SK-N-SH (cell line): ENCODE data around the gene MAGI2. TPM values are rescaled to one million over a fixed set of nuclear protein-coding genes. Genes with fewer than 3 reads are reported as not detected.

Experiments
- CTCF ChIA-PET: fragments of 300-600, 350-600 bp; formaldehyde crosslinking; extraction: SDS; loops from one replicate; lab custom pipeline; 2021; lab: Yijun Ruan, JAX
- POLR2A ChIA-PET: fragments of 350-600 bp; sonication (Branson Sonifier 250); formaldehyde crosslinking; extraction: SDS; loops from one replicate; lab custom pipeline; 2020; ENCODE audit warnings: antibody characterized with exemption, inconsistent platforms; lab: Yijun Ruan, JAX
- DNase-seq: peaks from one replicate; pipeline ENCODE4 v3.0.0; 2012
- H2AFZ ChIP-seq: fragments of 200-600 bp; sonication (generic); 2 replicates; pipeline ENCODE4 v1.8.1; 2016; ENCODE audit warnings: antibody characterized with exemption, mild to moderate bottlenecking, low read depth
- H3F3A ChIP-seq: fragments of 200-600 bp; sonication (generic); replicated peaks from 2 replicates; pipeline ENCODE3; 2016; ENCODE audit warnings: antibody characterized with exemption, mild to moderate bottlenecking; ENCODE audit not compliant: insufficient read depth
- H3K27ac ChIP-seq, 2 experiments: fragments of 200-500 bp in 1 of 2; fragments of 200-600 bp in 1 of 2; sonication (Bioruptor generic) in 1 of 2; sonication (generic), shearing (Covaris generic) in 1 of 2; 2 replicates each; pipeline versions ENCODE4 v1.5.1 to v1.6.1; 2014 to 2016; ENCODE audit warnings: low read depth in 2 of 2, inconsistent platforms in 1 of 2, low read length in 1 of 2, mild to moderate bottlenecking in 1 of 2, mixed read lengths in 1 of 2
- H3K27me3 ChIP-seq: fragments of 200-600 bp; sonication (generic), shearing (Covaris generic); 2 replicates; pipeline ENCODE4 v1.6.1; 2016; ENCODE audit warnings: mixed run types; ENCODE audit not compliant: insufficient read depth
- H3K36me3 ChIP-seq, 2 experiments: fragments of 200-500 bp in 1 of 2; fragments of 200-600 bp in 1 of 2; sonication (Bioruptor generic) in 1 of 2; sonication (generic) in 1 of 2; replicated peaks in 1 of 2; 2 replicates each; pipeline versions ENCODE3 to v1.5.1; 2014 to 2016; ENCODE audit warnings: low read length in 1 of 2, mild to moderate bottlenecking in 1 of 2; ENCODE audit not compliant: insufficient read depth in 2 of 2, control insufficient read depth in 1 of 2
- H3K4me1 ChIP-seq, 2 experiments: fragments of 200-500 bp in 1 of 2; fragments of 200-600 bp in 1 of 2; sonication (Bioruptor generic) in 1 of 2; sonication (generic), shearing (Covaris generic) in 1 of 2; 2 replicates each; pipeline versions ENCODE4 v1.5.1 to v1.6.1; 2014 to 2016; ENCODE audit warnings: low read depth in 1 of 2, low read length in 1 of 2, mixed run types in 1 of 2; ENCODE audit not compliant: insufficient read depth in 2 of 2, control insufficient read depth in 1 of 2
- H3K4me2 ChIP-seq: fragments of 200-600 bp; sonication (generic), shearing (Covaris generic); 2 replicates; pipeline ENCODE4 v1.6.1; 2017; ENCODE audit warnings: mixed run types
- H3K4me3 ChIP-seq, 2 experiments: fragments of 200-500 bp in 1 of 2; fragments of 200-600 bp in 1 of 2; sonication (Bioruptor generic) in 1 of 2; sonication (generic), shearing (Covaris generic) in 1 of 2; 2 replicates each; pipeline versions ENCODE4 v1.5.1 to v1.8.1; 2014 to 2016; ENCODE audit warnings: low read depth in 2 of 2, inconsistent platforms in 1 of 2, low read length in 1 of 2, mild to moderate bottlenecking in 1 of 2, mixed read lengths in 1 of 2, moderate library complexity in 1 of 2
- H3K79me2 ChIP-seq: fragments of 200-600 bp; sonication (generic); 2 replicates; pipeline ENCODE4 v1.8.1; 2017; ENCODE audit warnings: mild to moderate bottlenecking; ENCODE audit not compliant: insufficient read depth
- H3K9ac ChIP-seq: fragments of 200-600 bp; sonication (generic); 2 replicates; pipeline ENCODE4 v1.6.1; 2017; ENCODE audit warnings: mixed run types
- H3K9me2 ChIP-seq: fragments of 200-600 bp; sonication (generic); 2 replicates; pipeline ENCODE4 v1.6.1; 2017; ENCODE audit warnings: mixed run types
- H3K9me3 ChIP-seq: fragments of 200-600 bp; sonication (generic); 2 replicates; pipeline ENCODE4 v1.6.1; 2017; ENCODE audit warnings: mixed run types, mild to moderate bottlenecking, moderate library complexity
- H4K20me1 ChIP-seq: fragments of 200-600 bp; sonication (generic); 2 replicates; pipeline ENCODE4 v1.6.1; 2017; ENCODE audit warnings: mild to moderate bottlenecking, mixed run types; ENCODE audit not compliant: insufficient read depth
- CHD2 ChIP-seq: fragments of 150-350 bp; IDR thresholded peaks from 2 replicates; pipeline ENCODE4 v1.6.1; 2018; ENCODE audit warnings: low read length; ENCODE audit not compliant: partially characterized antibody
- ELF1 ChIP-seq: IDR thresholded peaks from 2 replicates; pipeline ENCODE4 v1.4.0; 2012
- EZH2phosphoT487 ChIP-seq: fragments of 200-600 bp; sonication (generic); IDR thresholded peaks from 2 replicates; pipeline ENCODE4 v1.6.1; 2017; ENCODE audit warnings: low read depth, mixed run types, mild to moderate bottlenecking, antibody characterized with exemption, moderate library complexity, borderline replicate concordance
- FOXJ3 ChIP-seq: sonication (generic); formaldehyde crosslinking; IDR thresholded peaks from 2 replicates; pipeline ENCODE4 v1.5.1; 2020; ENCODE audit warnings: mild to moderate bottlenecking, missing genetic modification reagents
- GATA2 ChIP-seq: sonication (generic); formaldehyde crosslinking; IDR thresholded peaks from 2 replicates; pipeline ENCODE4 v1.5.0; 2020; ENCODE audit warnings: mild to moderate bottlenecking, missing genetic modification reagents
- MEF2A ChIP-seq: IDR thresholded peaks from 2 replicates; pipeline ENCODE4 v1.4.0; 2012; ENCODE audit warnings: low read depth, borderline replicate concordance
- MXI1 ChIP-seq: IDR thresholded peaks from 2 replicates; pipeline ENCODE4 v1.6.1; 2012; ENCODE audit warnings: mild to moderate bottlenecking, low read depth, low read length, improper control_type of control experiment
- NRF1 ChIP-seq: IDR thresholded peaks from 2 replicates; pipeline ENCODE4 v1.6.1; 2012; ENCODE audit warnings: low read depth, mild to moderate bottlenecking, low read length
- RAD21 ChIP-seq: IDR thresholded peaks from 2 replicates; pipeline ENCODE4 v1.6.1; 2012; ENCODE audit warnings: mild to moderate bottlenecking, low read length
- RFX5 ChIP-seq: IDR thresholded peaks from 2 replicates; pipeline ENCODE4 v1.6.1; 2012; ENCODE audit warnings: mild to moderate bottlenecking, improper control_type of control experiment, low read length
- RXRA ChIP-seq: IDR thresholded peaks from 2 replicates; pipeline ENCODE4 v1.4.0; 2012; ENCODE audit warnings: low read depth, mild to moderate bottlenecking, borderline replicate concordance
- SIN3A ChIP-seq: IDR thresholded peaks from 2 replicates; pipeline ENCODE4 v1.6.1; 2012; ENCODE audit warnings: low read depth, mild to moderate bottlenecking, low read length, moderate library complexity, borderline replicate concordance
- SMC3 ChIP-seq: IDR thresholded peaks from 2 replicates; pipeline ENCODE4 v1.6.1; 2012; ENCODE audit warnings: low read depth, low read length, improper control_type of control experiment
- TCF12 ChIP-seq: IDR thresholded peaks from 2 replicates; pipeline ENCODE4 v1.4.0; 2012
- TEAD4 ChIP-seq: IDR thresholded peaks from 2 replicates; pipeline ENCODE4 v1.4.0; 2012; ENCODE audit warnings: mild to moderate bottlenecking, borderline replicate concordance; ENCODE audit not compliant: insufficient read depth
- WGBS: methylation state at CpG from one replicate; pipeline ENCODE4 v1.1.6; 2017; ENCODE audit warnings: low lambda C conversion rate; 5-methylcytosine and 5-hydroxymethylcytosine counted together
- polyA plus RNA-seq, 3 experiments: library from polyadenylated mRNA; depleted of rRNA; stranded (reverse); fragments of >200 nt; gene quantifications; 2 replicates each; pipeline ENCODE4 v1.2.3, GENCODE V29; 2012
- TF ChIP-seq, protein P1 (sequence below): fragments of 150-350 bp; IDR thresholded peaks from 2 replicates; pipeline ENCODE4 v1.6.1; 2016; ENCODE audit warnings: mild to moderate bottlenecking, low read depth, low read length
- TF ChIP-seq, protein P2 (sequence below): IDR thresholded peaks from 2 replicates; pipeline ENCODE4; 2012
- TF ChIP-seq, protein P3 (sequence below): fragments of 200-600 bp; sonication (generic); IDR thresholded peaks from 2 replicates; pipeline ENCODE4 v1.6.1; 2017; ENCODE audit warnings: antibody characterized with exemption, mild to moderate bottlenecking, moderate library complexity
- TF ChIP-seq, protein P4 (sequence below): IDR thresholded peaks from 2 replicates; pipeline ENCODE4 v1.4.0; 2012; ENCODE audit warnings: low read depth, borderline replicate concordance
- TF ChIP-seq, protein P5 (sequence below): IDR thresholded peaks from 2 replicates; pipeline ENCODE4 v1.4.0; 2012; ENCODE audit warnings: low read depth

MAGI2 gene
- polyA plus RNA-seq, 1 of the 3 experiments (the other 2 are of a cell fraction), result 1.1 TPM

DNA sequence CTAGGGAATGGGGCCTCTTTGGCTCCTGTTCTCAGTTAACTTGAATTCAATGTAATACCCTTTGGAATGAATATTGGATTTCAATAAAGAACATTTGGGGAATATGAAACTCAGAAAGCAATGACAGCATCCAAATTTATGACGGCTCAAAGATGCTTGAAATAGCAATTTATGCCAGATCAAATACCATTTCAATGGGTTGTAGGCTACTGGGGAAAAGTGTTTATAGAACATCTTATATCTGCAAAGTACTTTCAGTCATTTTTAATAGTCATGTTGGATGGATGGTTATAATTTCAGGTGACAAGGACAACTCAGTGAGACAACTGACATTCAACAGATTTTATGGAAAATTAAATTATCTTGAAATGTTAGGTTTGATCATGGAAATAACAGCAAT lies 882.2 kb downstream of the MAGI2 start (continued):
- TF ChIP-seq, protein P1, sequence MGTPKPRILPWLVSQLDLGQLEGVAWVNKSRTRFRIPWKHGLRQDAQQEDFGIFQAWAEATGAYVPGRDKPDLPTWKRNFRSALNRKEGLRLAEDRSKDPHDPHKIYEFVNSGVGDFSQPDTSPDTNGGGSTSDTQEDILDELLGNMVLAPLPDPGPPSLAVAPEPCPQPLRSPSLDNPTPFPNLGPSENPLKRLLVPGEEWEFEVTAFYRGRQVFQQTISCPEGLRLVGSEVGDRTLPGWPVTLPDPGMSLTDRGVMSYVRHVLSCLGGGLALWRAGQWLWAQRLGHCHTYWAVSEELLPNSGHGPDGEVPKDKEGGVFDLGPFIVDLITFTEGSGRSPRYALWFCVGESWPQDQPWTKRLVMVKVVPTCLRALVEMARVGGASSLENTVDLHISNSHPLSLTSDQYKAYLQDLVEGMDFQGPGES, result no peak
- TF ChIP-seq CHD2 (no peak), RXRA (no peak)

DNA sequence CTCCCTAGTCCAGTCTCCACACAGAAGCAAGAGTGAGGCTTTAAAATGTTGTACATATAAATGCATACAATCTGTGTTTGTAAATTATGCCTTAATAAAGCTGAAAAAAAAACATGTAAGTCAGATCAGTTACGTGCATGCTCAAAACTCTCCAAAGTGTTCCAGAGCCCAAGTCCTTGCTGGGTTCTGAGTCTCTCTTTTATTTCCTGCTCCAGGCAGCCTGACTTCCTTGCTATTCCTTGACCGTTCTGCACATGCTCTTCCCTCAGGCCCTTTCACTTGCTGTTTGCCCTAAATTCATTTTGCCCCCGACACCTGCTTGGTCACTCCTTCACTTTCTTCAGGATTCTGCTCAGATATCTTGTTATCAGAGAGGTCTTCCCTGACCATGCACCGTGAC lies 884.8 kb downstream of the MAGI2 start:
- no peak for DNase-seq
- Histone ChIP-seq H3K27me3 (no peaks in the 10 kb centered on the region), H2AFZ (no peak overlapping the region), H3K9me3 (no peaks in the 10 kb centered on the region), H3K36me3 (no peaks in the 10 kb centered on the region), H3K9me2 (no peaks in the 10 kb centered on the region), H3K79me2 (no peaks in the 10 kb centered on the region), H3K4me2 (no peak overlapping the region), H3K4me3 (no peak overlapping the region), H3K9ac (no peak overlapping the region), H3K27ac (no peak overlapping the region), H4K20me1 (no peaks in the 10 kb centered on the region), H3K4me1 (peaks cover 0 to 4% of the 10 kb centered on the region in 2 experiments; a peak in 1 of 4 replicates), H3F3A (no peaks in the 10 kb centered on the region)
- CTCF ChIA-PET, result no interaction called here
- WGBS, result 89% methylated on average over 4 of the region's 4 CpGs
- TF ChIP-seq RAD21, result no peak
- TF ChIP-seq SIN3A, result no peak
- TF ChIP-seq NRF1, result no peak
- TF ChIP-seq, protein P2, sequence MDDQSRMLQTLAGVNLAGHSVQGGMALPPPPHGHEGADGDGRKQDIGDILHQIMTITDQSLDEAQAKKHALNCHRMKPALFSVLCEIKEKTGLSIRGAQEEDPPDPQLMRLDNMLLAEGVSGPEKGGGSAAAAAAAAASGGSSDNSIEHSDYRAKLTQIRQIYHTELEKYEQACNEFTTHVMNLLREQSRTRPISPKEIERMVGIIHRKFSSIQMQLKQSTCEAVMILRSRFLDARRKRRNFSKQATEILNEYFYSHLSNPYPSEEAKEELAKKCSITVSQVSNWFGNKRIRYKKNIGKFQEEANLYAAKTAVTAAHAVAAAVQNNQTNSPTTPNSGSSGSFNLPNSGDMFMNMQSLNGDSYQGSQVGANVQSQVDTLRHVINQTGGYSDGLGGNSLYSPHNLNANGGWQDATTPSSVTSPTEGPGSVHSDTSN, result no peak
- TF ChIP-seq SMC3, result no peak
- no peak for TF ChIP-seq MEF2A
- POLR2A ChIA-PET, result no interaction called here

DNA sequence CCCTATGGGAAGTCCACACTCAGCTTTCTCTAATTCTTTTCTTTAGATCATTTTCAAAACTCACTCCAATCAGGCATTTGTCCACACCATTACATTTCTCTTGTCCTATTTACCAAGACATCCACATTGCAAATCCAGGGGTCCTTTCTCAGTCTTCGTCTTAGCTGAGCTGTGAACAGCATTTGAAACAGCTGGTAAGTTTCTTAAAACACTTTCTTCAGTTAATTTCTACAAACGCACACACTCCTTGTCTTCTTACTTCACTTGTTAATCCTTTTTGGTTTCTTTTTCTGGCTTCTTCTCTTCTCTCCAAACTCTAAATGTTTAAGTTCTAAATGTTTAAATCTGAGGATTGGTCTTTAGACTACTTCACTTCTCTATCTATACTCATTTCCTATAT lies 885.6 kb downstream of the MAGI2 start:
- Histone ChIP-seq H3K4me3 (no peak overlapping the region), H3K4me2 (no peak overlapping the region), H3K27me3 (no peaks in the 10 kb centered on the region), H3K27ac (no peak overlapping the region), H3F3A (no peaks in the 10 kb centered on the region), H3K36me3 (no peaks in the 10 kb centered on the region), H4K20me1 (no peaks in the 10 kb centered on the region), H3K4me1 (peaks cover 0 to 4% of the 10 kb centered on the region in 2 experiments; a peak in 1 of 4 replicates), H3K9ac (no peak overlapping the region), H3K9me2 (no peaks in the 10 kb centered on the region), H2AFZ (no peak overlapping the region), H3K9me3 (no peaks in the 10 kb centered on the region), H3K79me2 (no peaks in the 10 kb centered on the region)
- ChIA-PET CTCF (interaction anchor here (0.9 to 1.1 kb wide), 2 partner anchors 9 to 36 kb away, joined by 3 read pairs; no protein-coding TSS in a partner anchor), POLR2A (no interaction called here)
- DNase-seq, result no peak
- 76% methylated on average over 2 of the region's 2 CpGs for WGBS
- TF ChIP-seq MXI1 (no peak), ELF1 (no peak), RFX5 (no peak), FOXJ3 (CRISPR knock-in tag) (no peak), EZH2phosphoT487 (no peak), RAD21 (no peak), GATA2 (CRISPR knock-in tag) (no peak), MEF2A (no peak), TEAD4 (no peak), TCF12 (no peak)
- TF ChIP-seq, protein P3, sequence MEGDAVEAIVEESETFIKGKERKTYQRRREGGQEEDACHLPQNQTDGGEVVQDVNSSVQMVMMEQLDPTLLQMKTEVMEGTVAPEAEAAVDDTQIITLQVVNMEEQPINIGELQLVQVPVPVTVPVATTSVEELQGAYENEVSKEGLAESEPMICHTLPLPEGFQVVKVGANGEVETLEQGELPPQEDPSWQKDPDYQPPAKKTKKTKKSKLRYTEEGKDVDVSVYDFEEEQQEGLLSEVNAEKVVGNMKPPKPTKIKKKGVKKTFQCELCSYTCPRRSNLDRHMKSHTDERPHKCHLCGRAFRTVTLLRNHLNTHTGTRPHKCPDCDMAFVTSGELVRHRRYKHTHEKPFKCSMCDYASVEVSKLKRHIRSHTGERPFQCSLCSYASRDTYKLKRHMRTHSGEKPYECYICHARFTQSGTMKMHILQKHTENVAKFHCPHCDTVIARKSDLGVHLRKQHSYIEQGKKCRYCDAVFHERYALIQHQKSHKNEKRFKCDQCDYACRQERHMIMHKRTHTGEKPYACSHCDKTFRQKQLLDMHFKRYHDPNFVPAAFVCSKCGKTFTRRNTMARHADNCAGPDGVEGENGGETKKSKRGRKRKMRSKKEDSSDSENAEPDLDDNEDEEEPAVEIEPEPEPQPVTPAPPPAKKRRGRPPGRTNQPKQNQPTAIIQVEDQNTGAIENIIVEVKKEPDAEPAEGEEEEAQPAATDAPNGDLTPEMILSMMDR, result no peak
- TF ChIP-seq, protein P1, result no peak
- TF ChIP-seq, protein P4, sequence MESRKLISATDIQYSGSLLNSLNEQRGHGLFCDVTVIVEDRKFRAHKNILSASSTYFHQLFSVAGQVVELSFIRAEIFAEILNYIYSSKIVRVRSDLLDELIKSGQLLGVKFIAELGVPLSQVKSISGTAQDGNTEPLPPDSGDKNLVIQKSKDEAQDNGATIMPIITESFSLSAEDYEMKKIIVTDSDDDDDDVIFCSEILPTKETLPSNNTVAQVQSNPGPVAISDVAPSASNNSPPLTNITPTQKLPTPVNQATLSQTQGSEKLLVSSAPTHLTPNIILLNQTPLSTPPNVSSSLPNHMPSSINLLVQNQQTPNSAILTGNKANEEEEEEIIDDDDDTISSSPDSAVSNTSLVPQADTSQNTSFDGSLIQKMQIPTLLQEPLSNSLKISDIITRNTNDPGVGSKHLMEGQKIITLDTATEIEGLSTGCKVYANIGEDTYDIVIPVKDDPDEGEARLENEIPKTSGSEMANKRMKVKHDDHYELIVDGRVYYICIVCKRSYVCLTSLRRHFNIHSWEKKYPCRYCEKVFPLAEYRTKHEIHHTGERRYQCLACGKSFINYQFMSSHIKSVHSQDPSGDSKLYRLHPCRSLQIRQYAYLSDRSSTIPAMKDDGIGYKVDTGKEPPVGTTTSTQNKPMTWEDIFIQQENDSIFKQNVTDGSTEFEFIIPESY, result no peak
- TF ChIP-seq, protein P5, sequence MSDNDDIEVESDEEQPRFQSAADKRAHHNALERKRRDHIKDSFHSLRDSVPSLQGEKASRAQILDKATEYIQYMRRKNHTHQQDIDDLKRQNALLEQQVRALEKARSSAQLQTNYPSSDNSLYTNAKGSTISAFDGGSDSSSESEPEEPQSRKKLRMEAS, result no peak
